HT-29 (cell line): Measurements from ENCODE around the gene IL3RA. TPM values are rescaled to one million over a fixed set of nuclear protein-coding genes. Genes with fewer than 3 reads are reported as not detected.
"Not testable (repeated sequence)": the region's sequence is repeated elsewhere in the genome, so short reads cannot be mapped to it uniquely, and the experiment has no call there.

ENCODE experiments used
- DNase-seq: peaks from one replicate; pipeline ENCODE4 v3.0.0-alpha.2; 2015; ENCODE audit warnings: low spot score
- total RNA-seq: library from RNA; depleted of rRNA; stranded (reverse); fragments of >200 nt; shearing (Covaris generic); gene quantifications from 2 replicates; pipeline ENCODE4 v1.2.3, GENCODE V29; 2014; rRNA removed

Gene IL3RA
- not detected in 2 replicates for total RNA-seq

DNA sequence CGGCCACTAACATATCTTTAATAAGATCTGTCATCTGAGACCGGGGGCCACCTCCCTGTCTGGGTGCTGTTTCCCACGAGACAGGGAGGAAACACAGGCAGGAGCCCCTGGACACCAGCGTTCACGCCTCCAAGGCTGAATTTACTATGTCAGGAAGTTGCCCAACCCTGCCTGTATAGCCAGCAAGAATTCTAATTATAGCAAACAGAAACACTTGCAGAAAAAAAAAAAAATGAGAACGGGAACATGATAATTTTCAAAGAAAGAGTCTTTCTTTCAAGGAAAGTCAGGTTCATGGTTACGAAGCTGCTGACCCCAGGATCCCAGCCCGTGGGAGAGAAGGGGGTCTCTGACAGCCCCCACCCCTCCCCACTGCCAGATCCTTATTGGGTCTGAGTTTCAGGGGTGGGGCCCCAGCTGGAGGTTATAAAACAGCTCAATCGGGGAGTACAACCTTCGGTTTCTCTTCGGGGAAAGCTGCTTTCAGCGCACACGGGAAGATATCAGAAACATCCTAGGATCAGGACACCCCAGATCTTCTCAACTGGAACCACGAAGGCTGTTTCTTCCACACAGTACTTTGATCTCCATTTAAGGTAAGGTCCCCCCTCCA is at the start of gene IL3RA:
IL3RA (plus strand) TSS at position 455 of the 613 bp plus-strand sequence. CDS start 4,981 bp downstream, outside the sequence.
- DNase-seq, result no peak

DNA sequence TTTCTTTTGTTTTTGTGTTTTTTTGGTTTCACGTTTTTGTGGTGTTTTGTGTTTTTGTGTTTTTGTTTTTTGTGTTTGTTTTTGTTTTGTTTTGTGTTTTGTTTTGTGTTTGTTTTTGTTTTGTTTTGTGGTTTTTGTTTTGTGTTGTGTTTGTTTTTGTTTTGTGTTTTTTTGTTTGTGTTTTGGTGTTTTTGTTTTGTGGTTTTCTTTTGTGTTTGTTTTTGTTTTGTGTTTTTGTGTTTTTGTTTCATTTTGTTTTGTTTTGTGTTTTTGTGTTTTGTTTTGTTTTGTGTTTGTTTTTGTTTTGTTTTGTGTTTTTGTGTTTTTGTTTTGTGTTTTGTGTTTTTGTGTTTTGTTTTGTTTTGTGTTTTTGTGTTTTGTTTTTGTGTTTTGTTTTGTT is 47.0 kb upstream of the IL3RA start:
- DNase-seq, result no peak

DNA sequence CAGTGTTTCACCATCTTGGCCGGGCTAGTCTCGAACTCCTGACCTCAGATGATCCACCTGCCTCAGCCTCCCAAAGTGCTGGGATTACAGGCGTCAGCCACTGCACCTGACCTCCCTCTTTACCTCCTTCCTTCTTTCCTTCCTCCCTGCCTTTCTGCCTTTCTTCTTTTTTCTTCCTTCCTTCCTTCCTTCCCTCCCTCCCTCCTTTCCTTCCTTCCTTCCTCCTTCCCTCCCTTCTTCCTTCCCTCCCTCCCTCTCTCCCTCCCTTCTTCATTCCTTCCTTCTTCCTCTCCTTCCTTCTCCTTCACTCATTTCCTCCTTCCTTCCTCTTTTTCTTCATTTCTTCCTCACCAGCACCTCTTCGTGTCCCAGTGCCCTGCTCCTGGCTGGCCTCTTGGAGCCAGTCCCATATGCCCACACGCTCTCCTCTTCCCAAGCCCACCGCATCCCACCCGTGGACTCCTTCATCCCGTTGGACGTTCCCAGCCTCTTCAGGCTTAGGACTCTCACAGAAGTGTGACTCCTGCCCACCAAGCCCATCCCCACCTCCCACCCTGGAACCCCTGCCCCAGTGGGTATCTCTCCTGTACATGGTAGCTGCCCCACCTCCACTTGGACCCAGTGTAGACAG is 45.4 kb upstream of the IL3RA start:
- no peak for DNase-seq

DNA sequence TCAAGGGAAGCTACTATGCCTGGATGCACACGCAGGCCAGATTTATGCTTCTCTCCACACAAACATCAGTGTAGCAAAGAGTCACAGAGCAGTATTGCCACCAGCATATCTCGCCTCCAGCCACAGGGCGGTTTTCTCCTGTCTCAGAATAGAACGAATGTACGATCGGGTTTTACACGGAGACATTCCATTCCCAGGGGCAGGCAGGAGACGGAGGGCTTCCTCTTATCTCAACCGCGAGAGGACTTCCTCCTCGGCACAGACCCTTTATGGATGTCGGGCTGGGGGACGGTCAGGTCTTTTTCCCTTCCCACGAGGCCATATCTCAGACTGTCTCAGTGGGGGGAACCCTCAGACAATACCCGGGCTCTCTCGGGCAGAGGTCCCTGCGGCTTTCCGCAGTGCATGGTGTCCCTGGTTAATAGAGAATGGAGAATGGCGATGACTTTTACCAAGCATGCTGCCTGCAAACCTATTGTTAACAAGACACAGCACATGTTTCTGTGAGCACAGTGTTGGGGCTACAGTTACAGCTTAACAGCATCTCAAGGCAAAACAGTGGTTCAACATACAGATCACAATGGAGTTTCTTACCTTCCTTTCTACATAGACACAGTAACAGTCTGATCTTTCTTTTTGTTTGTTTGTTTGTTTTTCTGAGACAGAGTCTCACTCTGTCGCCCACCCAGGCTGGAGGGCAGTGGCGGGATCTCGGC is 43.9 kb upstream of the IL3RA start:
- no peak for DNase-seq

DNA sequence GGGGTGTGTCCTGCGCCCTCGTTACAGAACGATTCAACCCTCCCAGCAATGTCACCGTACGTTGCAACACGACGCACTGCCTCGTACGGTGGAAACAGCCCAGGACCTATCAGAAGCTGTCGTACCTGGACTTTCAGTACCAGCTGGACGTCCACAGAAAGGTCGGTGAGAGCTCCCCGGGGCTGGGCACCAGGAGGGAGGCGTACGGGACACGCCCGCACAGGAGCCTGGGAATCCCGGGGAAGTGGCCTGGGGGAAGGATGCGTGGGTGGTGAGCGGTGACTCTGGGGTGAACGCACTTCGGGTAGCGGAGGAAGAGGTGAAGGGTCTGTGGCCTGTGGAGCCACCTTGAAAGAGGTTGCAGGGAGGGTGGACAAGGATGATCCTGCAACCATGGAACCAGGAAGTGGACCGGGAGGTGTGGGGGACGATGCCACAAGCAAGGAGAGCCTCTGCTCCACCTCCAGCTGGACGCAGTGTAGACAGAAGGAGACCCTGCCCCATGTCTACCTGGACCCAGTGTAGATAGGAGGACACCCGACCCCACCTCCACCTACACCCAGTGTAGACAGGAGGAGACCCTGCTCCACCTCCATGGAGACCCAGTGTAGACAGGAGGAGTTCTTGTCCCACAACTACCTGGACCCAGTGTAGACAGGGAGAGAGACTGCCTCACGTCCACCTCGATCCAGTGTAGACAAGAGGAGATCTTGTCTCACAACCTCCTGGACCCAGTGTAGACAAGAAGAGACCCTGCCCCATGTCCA is 42.1 kb upstream of the IL3RA start:
- DNase-seq, result no peak

DNA sequence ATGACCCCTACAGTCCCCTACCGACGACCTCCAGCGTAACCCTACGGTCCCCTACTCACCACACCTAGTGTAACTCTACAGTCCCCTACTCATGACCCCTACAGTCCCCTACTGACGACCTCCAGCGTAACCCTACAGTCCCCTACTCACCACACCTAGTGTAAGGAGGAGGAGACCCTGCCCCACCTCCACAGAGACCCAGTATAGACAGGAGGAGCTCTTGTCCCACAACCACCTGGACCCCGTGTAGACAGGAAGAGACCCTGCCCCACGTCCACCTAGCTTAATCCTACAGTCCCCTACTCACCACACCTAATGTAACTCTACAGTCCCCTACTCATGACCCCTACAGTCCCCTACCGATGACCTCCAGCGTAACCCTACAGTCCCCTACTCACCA is 41.0 kb upstream of the IL3RA start:
- no peak for DNase-seq

DNA sequence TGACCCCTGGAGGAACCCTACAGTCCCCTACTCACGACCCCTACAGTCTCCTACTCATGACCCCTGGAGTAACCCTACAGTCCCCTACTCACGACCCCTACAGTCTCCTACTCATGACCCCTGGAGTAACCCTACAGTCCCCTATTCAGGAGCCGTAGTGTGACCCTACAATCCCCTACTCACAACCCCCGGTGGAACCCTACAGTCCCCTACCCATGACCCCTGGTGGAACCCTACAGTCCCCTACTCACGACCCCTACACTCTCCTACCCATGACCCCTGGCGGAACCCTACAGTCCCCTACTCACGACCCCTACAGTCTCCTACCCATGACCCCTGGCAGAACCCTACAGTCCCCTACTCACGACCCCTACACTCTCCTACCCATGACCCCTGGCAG is 39.0 kb upstream of the IL3RA start:
- DNase-seq, result not testable (repeated sequence)

DNA sequence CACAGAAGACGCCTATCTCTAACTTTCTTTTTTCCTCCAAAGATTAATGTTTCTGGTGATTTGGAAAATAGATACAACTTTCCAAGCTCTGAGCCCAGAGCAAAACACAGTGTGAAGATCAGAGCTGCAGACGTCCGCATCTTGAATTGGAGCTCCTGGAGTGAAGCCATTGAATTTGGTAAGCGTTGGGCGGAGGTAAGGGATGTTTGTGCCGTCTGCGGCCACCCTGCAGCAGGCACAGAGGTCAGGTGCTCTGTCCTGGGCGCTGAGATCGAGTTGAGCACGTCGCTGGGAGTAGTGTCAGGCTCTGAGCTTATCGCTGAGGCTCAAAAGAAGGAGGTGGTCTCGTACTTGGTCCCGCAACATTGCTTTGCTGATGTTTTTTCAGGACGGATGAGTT is 36.1 kb upstream of the IL3RA start:
- DNase-seq, result no peak

DNA sequence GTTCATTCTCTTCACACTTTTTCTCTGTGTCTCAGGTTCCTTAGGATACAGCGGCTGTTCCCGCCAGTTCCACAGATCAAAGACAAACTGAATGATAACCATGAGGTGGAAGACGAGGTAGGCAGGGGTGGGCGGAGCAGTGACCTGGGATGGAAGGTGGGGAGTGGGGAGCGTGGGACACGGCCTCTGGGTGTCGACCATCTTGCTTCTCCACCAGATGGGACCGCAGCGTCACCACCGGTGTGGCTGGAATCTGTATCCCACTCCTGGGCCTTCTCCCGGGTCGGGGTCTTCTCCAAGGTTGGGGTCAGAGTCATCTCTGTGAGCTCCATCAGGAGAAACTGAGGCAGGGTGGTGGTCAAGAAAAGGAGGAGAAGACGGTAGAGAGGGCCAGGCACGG is 31.2 kb upstream of the IL3RA start:
- DNase-seq, result no peak

DNA sequence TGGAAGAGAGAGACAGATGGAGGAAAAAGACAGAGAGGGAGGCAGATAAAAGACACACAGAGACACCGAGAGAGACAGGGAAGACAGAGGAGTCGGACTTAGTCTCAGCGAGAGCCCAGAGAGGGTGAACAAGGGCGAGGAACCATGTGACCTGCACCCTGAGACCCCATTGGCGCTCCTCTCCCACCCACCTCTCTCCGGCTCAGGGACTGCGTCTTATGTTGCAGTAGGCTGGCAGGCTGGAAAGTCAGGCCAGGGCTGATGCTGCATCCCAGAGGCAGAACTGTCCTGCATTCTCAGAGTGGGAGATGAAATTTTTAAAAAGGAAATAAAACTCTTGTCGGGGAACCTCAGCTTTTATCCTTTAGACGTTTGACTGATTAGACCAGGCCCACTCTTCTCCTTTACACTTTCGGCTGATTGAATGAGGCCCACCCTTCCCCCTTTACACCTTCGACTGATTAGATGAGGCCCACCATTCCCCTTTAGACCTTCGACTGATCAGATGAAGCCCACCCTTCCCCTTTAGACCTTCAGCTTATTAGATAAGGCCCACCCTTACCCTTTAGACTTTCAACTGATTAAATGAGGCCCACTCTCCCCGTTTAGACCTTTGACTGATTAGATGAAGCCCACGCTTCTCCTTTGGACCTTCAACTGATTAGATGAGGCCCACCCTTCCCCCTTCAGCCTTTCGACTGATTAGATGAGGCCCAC is 29.5 kb upstream of the IL3RA start:
- no peak for DNase-seq

DNA sequence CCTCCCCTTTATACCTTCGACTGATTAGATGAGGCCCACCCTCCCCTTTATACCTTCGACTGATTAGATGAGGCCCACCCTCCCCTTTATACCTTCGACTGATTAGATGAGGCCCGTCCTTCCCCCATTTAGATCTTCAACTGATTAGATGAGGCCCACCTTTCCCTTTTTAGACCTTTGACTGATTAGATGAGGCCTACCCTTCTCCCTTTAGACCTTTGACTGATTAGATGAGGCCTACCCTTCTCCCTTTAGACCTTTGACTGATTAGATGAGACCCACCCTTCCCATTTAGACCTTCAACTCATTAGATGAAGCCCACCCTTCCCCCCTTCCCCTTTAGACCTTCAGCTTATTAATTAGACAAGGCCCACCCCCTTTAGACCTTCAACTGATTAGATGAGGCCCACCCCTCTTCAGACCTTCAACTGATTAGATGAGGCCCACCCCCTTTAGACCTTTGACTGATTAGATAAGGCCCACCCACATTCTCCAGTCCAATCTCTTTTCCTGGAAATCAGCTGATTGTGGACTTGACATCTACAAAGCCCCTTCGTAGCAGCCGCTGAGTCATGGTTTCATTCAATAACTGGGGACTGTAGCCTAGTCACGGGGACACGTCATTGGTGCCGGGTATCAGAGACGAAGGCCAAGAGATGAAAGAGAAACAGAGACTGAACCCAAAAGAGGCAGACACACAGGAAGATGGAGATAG is 28.8 kb upstream of the IL3RA start:
- DNase-seq, result no peak

DNA sequence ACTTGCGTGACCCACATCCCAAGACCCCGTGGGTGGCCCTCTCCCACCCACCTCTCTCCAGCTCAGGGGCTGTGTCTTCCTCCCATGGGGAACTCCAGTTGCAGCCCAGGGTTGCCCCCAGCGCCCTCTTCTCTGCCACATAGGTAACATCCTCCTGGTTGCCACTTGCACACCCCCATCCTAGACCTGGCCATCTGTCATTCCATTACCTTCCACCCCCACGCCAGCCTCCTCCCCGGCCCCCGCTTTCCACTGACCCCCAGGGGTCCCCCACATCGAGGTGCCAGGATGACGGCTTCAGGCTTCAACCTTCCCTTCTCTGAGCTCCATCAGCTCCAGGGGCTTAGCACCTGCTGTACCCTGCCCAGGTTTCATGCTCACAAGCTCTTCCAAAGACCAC is 28.1 kb upstream of the IL3RA start:
- DNase-seq, result no peak

DNA sequence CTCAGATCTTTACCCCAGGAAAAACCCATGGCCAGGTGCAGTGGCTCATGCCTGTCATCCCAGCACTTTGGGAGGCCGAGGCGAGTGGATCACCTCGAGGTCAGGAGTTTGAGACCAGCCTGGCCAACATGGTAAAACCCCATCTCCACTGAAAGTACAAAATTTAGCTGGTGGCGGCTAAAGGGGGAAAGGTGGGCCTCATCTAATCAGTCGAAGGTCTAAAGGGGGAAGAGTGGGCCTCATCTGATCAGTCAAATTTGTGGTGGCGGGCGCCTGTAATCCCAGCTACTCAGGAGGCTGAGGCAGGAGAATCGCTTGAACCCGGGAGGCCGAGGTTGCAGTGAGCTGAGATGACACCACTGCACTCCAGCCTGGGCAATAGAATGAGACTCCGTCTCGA is 27.7 kb upstream of the IL3RA start:
- not testable (repeated sequence) for DNase-seq

DNA sequence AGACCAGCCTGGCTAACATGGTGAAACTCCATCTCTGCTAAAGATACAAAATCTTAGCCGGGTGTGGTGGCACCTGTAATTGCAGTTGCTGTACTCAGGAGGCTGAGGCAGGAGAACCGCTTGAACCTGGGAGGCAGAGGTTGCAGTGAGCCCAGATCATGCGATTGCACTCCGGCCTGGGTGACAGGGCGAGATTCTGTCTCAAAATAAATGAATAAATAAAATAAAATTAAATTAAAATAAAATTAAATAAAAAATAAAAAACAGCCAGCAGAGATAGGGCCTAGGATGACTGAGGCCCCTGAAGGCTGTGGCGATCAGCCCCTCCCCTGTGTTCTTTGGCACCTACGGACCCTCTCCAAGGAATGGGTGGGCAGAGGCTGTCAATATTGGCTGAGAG is 22.8 kb upstream of the IL3RA start:
- no peak for DNase-seq

DNA sequence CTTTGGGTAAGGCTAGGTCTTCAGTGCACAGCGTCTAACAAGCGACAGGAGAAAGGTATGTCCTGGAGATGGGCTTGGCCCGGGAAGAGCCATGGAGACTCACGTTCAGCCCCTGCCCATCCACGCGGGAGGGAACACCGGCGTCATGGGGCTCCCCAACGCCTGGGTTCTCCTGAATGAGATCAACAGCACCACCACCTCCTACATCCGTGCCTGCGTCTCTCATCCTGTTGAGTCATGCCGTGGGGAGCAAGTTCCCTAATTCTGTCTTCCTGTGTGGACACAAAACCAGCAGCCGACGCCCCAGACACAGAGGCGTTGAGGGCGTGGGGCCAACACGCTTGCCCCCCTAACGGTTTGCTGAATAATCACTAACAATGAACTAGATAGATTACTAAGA is 20.1 kb upstream of the IL3RA start:
- DNase-seq, result no peak

DNA sequence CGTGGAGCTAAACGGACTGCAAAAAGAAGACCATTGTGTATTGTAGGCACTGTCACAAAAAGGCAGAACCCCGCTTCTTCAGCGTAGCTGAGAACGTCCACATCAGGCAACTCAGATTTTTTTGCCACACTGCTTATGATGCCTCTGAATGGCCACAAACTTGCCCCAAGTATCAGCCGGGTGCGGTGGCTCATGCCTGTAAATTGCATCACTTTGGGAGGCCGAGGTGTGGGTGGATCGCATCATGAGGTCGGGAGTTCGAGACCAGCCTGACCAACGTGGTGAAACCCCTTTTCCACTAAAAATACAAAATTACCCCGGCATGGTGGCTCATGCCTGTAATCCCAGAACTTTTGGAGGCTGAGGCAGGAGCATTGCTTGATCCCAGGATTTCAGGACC is 14.9 kb upstream of the IL3RA start:
- DNase-seq, result no peak

DNA sequence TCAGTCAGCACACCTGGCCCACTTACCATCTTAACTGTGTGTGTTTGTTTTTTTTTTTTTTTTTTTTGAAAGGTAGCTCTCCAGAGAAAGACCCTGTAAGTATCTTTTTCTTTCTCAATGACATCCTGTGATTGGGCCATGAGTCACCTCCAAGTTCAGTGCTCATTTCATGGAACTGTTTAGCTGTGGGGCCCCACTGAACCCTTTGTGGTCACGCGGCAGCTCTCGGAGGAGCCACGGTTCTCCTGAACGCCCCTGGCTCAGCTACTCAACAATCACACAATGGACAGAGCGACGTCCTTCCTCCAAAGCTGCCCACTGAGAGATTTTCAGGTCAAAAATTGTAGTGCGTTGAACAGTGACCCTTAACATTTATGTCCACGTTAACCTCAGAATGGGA is 14.2 kb upstream of the IL3RA start:
- no peak for DNase-seq

DNA sequence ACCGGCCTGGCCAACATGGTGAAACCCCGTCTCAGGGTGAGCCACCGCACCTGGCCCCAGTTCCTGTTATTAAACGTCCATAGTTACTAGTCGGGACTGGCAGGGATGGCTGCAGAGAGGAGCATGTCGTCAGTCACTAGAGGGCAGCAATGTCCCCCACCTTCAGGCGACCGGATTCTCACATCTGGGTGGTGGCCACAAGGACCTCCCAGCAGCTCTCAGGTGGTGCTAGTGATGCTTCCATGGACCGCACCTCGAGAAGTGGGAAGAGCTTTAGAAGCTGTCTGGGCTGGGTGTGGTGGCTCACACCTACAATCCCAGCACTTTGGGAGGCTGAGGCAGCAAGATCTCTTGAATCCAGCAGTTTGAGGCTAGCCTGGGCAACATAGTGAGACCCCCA is 13.3 kb upstream of the IL3RA start:
- DNase-seq, result peak; percentile 61

DNA sequence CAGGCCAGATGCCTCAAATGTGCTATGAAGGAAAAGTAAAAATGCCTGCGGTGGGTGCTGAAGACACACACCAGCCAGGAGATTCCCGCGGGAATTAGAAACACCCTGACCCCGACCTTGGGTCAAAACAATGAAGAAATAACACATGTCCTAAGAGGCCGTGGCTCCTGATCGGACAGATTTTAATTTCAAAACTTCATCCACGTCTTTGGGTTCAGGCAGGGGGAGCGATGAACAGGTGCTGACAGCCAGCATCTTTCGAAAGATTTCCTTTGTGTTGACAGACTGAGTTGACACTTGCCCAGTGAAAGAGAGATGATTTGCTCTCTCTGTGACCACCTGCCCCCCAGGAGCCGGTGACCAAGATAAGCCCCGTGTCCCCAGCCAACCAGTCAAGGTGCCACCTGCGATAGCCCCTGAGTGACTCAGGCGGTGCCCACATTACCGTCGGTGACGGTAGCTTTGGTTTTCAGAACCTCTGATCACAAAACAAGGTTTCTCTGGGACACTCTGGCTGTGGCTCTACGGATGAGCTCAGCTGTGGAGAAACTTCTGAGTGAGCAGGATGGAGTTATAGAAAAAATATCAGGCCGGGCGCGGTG is 11.0 kb upstream of the IL3RA start:
- no peak for DNase-seq

DNA sequence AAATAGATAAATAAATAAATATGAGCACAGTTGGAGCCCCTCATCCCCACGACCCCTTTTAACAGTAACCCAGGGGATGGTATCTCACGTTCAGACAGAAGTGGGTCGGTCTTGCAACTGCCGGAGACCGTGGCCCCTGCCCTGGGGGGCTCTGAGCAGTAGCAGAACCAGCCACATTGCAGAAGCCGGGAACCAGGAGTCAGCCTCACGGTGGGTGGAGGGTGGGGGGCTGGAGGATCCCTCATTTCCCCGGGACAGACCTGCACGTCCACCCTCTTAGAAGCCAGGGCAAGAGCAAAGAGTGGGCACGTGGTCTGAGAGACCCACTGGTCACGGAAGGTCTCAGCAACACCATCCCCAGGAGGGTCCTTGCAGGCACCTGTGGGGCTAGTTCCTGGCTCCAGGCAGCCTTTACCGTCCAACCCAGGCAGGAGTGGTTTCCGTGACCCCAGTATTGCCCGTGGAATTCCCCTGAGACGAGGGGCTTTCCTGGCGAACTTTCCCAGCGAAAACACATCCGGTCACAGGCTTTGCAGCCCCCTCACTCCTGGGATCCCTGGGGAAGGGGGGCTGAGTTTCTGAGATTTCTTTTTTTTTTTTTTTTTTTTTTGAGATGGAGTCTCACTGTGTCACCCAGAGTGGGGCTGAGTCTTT is 8.8 kb upstream of the IL3RA start:
- DNase-seq, result no peak
